Spleen (tissue), 11 donors: ENCODE results near the gene SNX24. TPM values are rescaled to one million over a fixed set of nuclear protein-coding genes. Genes with fewer than 3 reads are reported as not detected.

Source experiments
- DNase-seq: peaks from one replicate; pipeline ENCODE4 v3.0.0-alpha.2; 2020
- H3K27ac ChIP-seq, 8 donors: fragments of 200-600 bp; sonication (generic) in 7 of 8; 1 replicate in 4 of 8; 2 replicates in 4 of 8; pipeline versions ENCODE4 v1.5.0 to v1.8.0; 2016 to 2021; ENCODE audit warnings: inconsistent platforms in 4 of 8, mild to moderate bottlenecking in 4 of 8, moderate library complexity in 1 of 8
- H3K27me3 ChIP-seq, 7 donors: fragments of 200-600 bp; sonication (generic) in 6 of 7; replicated peaks in 1 of 7; 1 replicate in 4 of 7; 2 replicates in 3 of 7; pipeline versions ENCODE4 v1.5.0 to v1.8.0; 2016 to 2021; ENCODE audit warnings: inconsistent platforms in 3 of 7, mild to moderate bottlenecking in 1 of 7
- H3K36me3 ChIP-seq, 6 donors: fragments of 200-600 bp; sonication (generic) in 5 of 6; 1 replicate in 4 of 6; 2 replicates in 2 of 6; pipeline versions ENCODE4 v1.5.0 to v1.8.0; 2016 to 2021; ENCODE audit warnings: inconsistent platforms in 2 of 6
- H3K4me1 ChIP-seq, 6 donors: fragments of 200-600 bp; sonication (generic) in 5 of 6; 1 replicate in 3 of 6; 2 replicates in 3 of 6; pipeline versions ENCODE4 v1.5.0 to v1.8.0; 2016 to 2021; ENCODE audit warnings: inconsistent platforms in 3 of 6
- H3K4me3 ChIP-seq, 8 donors: fragments of 200-600 bp; sonication (generic) in 7 of 8; 1 replicate in 4 of 8; 2 replicates in 4 of 8; pipeline versions ENCODE4 v1.5.0 to v1.8.0; 2016 to 2021; ENCODE audit warnings: inconsistent platforms in 4 of 8, mild to moderate bottlenecking in 4 of 8, moderate library complexity in 2 of 8
- H3K9me3 ChIP-seq, 8 donors: fragments of 200-600 bp; sonication (generic) in 7 of 8; 1 replicate in 4 of 8; 2 replicates in 4 of 8; pipeline versions ENCODE4 v1.5.0 to v1.8.0; 2016 to 2021; ENCODE audit warnings: inconsistent platforms in 4 of 8
- CTCF ChIP-seq, 11 experiments: fragments of 200-600 bp in 7 of 11; fragments of 450-650 bp in 4 of 11; sonication (generic) in 4 of 11; IDR thresholded peaks in 8 of 11; conservative IDR thresholded peaks in 3 of 11; 1 replicate in 7 of 11; 2 replicates in 4 of 11; pipeline versions ENCODE4 v1.4.0 to v1.8.0; 2016 to 2021; ENCODE audit warnings: antibody characterized with exemption in 11 of 11, inconsistent platforms in 4 of 11, mild to moderate bottlenecking in 1 of 11
- POLR2A ChIP-seq, 3 donors: fragments of 450-650 bp; IDR thresholded peaks; one replicate each; pipeline ENCODE4 v1.5.1; 2017; ENCODE audit warnings: antibody characterized with exemption in 3 of 3, mild to moderate bottlenecking in 1 of 3
- POLR2AphosphoS5 ChIP-seq, 3 donors: sonication (generic); formaldehyde crosslinking; IDR thresholded peaks; one replicate each; pipeline ENCODE4 v1.5.1; 2017; ENCODE audit warnings: antibody characterized with exemption in 3 of 3
- WGBS, 5 donors: extraction: QIAGEN DNeasy Blood & Tissue Kit in 3 of 5; methylation state at CpG; one replicate each; pipeline versions ENCODE4 v1.1.5 to v1.1.7; 2013 to 2018; 5-methylcytosine and 5-hydroxymethylcytosine counted together
- intact Hi-C: fragments of 100-400 bp; cut with DNase I; formaldehyde crosslinking; loops from one replicate; pipeline ENCODE4 v1.15.0; 2023; ENCODE audit warnings: low total_unique reads
- polyA plus RNA-seq, 3 donors: library from polyadenylated mRNA; stranded (reverse); fragments of 200-250 nt; gene quantifications; one replicate each; pipeline ENCODE4 v1.2.1, GENCODE V29; 2013
- total RNA-seq, 7 donors: library from RNA; depleted of rRNA in 3 of 7; stranded (reverse); fragments of >200 nt in 3 of 7; fragmentation: NEBNext Ultra II Directional in 4 of 7; extraction: Animal tissue kit (Norgen Biotek cat#: 25700) in 4 of 7; gene quantifications; one replicate each; pipeline versions ENCODE4 v1.1.0 to v1.2.1, GENCODE V29; 2016 to 2021
- donor health status: healthy with polysubstance abuse.
- donor health status: DM: no; HTN: no; CAD: no; lungs with moderate emphysema.
- donor health status: DM: no; HTN: no; CAD: no.
- donor health status: Bipolar disorder and iron deficiency.
- donor health status: healthy.
- donor health status: DM: no; HTN: no; CAD: no.
- donor health status: DM: yes; HTN: yes; CAD: no.

The SNX24 gene
- total and polyA plus RNA-seq, 10 donors: 5.2 to 17.4 (median 11.7) TPM

DNA sequence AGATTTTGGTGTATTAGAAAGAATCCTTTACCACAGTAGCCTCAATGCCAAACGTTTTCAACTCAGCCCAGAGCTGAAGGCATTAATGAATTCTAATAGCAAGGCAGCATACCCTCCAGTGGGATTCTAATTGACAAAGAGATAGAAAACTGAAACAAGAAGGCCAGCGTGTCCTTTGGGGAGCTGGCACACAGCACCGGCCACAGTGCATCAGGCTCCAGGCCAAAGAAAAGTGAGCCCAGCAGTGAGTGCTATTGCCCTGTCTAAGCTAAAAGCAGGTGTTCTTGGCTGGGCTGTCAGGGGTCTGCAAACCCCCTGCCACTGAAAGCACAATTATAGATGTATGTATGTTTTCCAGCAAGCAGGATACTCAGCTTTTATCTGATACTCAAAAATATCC, 150.7 kb downstream of the SNX24 start:
- H3K9me3 ChIP-seq: no peaks in the 10 kb centered on the region
- H3K36me3 ChIP-seq: no peaks in the 10 kb centered on the region
- H3K27ac ChIP-seq: no peak overlapping the region
- no peak for TF ChIP-seq POLR2AphosphoS5 (IDR thresholded peaks at IDR 0.05)
- WGBS, 5 donors: 87 to 95% (median 88%) methylated on average over 3 of the region's 3 CpGs
- H3K4me3 ChIP-seq: no peak overlapping the region
- no peaks in the 10 kb centered on the region for H3K4me1 ChIP-seq
- intact Hi-C loops: no loop called here
- no peaks in the 10 kb centered on the region for H3K27me3 ChIP-seq
- no peak for DNase-seq

DNA sequence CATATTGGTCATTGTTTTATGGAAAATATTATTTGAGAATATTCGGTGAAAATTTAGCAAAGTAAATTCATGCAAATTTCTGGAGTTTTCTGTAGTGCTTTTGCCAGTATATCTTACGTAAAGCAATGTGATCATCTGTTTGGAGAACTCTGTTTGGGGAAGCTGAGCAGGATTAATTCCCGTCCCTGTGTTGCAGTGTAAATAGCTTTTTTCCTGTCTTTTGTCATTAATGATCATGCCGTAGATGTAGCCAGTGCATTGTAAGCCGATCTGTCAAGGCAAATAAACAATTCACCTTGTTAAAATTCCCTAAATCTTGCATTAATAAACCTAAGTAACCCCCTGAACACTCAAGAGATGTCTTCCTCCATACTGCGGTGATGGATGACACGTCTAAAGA, 151.9 kb downstream of the SNX24 start:
- TF ChIP-seq POLR2AphosphoS5 (IDR thresholded peaks at IDR 0.05): no peak
- no peak for TF ChIP-seq CTCF (IDR thresholded peaks at IDR 0.05 in 8 of 11, conservative IDR thresholded peaks at IDR 0.05 in 3 of 11)
- TF ChIP-seq POLR2A (IDR thresholded peaks at IDR 0.05): no peak
- Histone ChIP-seq H3K27ac (no peak overlapping the region), H3K9me3 (no peaks in the 10 kb centered on the region), H3K27me3 (no peaks in the 10 kb centered on the region), H3K4me3 (no peak overlapping the region), H3K4me1 (no peaks in the 10 kb centered on the region), H3K36me3 (no peaks in the 10 kb centered on the region)
- intact Hi-C loops: no loop called here
- no peak for DNase-seq
- 63 to 81% (median 72%) methylated on average over 7 of the region's 7 CpGs for WGBS, 5 donors

GRCh38 chr5:122999947-123000563, 154.6 kb downstream of the SNX24 start:
- TF ChIP-seq POLR2AphosphoS5 (IDR thresholded peaks at IDR 0.05): no peak
- TF ChIP-seq CTCF (IDR thresholded peaks at IDR 0.05 in 8 of 11, conservative IDR thresholded peaks at IDR 0.05 in 3 of 11): peak in 10 of 11 experiments; percentile 16 to 73 (median 60)
- TF ChIP-seq POLR2A (IDR thresholded peaks at IDR 0.05): no peak
- Histone ChIP-seq H3K4me1 (no peaks in the 10 kb centered on the region), H3K27me3 (no peaks in the 10 kb centered on the region), H3K9me3 (no peaks in the 10 kb centered on the region), H3K4me3 (no peak overlapping the region), H3K36me3 (peaks cover 0 to 7% (median 0%) of the 10 kb centered on the region in 6 donors), H3K27ac (no peak overlapping the region)
- no peak for DNase-seq
- intact Hi-C loops: no loop called here
- 40 to 53% (median 48%) methylated on average over 10 of the region's 10 CpGs for WGBS, 5 donors

DNA sequence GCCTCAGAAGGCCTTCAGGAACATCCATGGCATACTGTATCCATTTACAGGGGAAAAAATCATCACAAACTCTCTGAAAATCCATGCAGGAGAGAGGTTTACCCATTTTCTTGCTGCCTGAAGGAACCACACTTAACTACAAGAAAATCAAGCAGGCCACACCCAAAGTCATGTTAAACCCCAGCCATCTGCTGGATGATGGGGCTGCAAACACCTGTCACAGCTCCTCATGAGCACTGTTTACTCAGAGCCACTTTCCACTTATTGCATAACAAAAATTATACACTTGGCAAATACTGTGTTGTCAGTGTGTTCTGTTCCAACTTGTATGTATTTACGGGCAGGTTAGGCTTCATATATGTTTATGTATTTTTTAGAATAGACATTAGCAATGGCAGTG, 155.3 kb downstream of the SNX24 start:
- Histone ChIP-seq H3K27ac (no peak overlapping the region), H3K9me3 (no peaks in the 10 kb centered on the region), H3K4me1 (no peaks in the 10 kb centered on the region), H3K36me3 (peaks cover 0 to 7% (median 0%) of the 10 kb centered on the region in 6 donors), H3K4me3 (no peak overlapping the region), H3K27me3 (no peaks in the 10 kb centered on the region)
- no peak for TF ChIP-seq POLR2A (IDR thresholded peaks at IDR 0.05)
- TF ChIP-seq POLR2AphosphoS5 (IDR thresholded peaks at IDR 0.05): no peak
- DNase-seq: no peak
- intact Hi-C loops: no loop called here
- WGBS, 5 donors: 93 to 100% (median 98%) methylated on average over 1 of the region's 1 CpG

DNA sequence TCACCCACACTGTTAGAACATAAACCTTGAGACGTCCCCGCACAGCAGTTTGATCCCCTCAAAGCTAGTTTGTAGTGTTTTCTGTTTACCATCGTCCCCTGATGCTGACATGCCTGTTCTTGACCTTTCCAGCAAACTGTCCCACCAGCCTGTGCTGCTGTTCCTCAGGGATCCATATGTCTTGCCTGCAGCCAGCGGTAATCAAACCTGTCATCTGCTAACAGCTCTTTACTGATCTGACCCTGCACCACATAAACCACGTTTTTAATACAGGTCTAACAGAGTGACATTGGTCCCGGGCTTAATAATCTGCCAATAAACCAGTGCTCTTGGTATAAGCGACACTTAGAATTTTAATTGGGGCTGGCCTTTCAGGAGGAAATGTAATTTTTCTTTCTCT, 156.4 kb downstream of the SNX24 start:
- Histone ChIP-seq H3K9me3 (no peaks in the 10 kb centered on the region), H3K27me3 (no peaks in the 10 kb centered on the region), H3K4me1 (no peaks in the 10 kb centered on the region), H3K27ac (no peak overlapping the region), H3K4me3 (no peak overlapping the region), H3K36me3 (peaks cover 0 to 7% (median 0%) of the 10 kb centered on the region in 6 donors)
- no peak for DNase-seq
- TF ChIP-seq POLR2A (IDR thresholded peaks at IDR 0.05) (no peak), POLR2AphosphoS5 (IDR thresholded peaks at IDR 0.05) (no peak), CTCF (IDR thresholded peaks at IDR 0.05 in 8 of 11, conservative IDR thresholded peaks at IDR 0.05 in 3 of 11) (no peak)
- WGBS, 5 donors: 78 to 87% (median 84%) methylated on average over 7 of the region's 7 CpGs
- intact Hi-C loops: no loop called here
